GM18870 (cell line): ENCODE results near the gene UFSP2.

ENCODE experiments used
- ATAC-seq: cut with Tn5 transposase; IDR thresholded peaks from one replicate; pipeline ENCODE4 v1.9.1; 2021; ENCODE audit warnings: moderate library complexity; ENCODE audit not compliant: unreplicated experiment

The UFSP2 gene

DNA sequence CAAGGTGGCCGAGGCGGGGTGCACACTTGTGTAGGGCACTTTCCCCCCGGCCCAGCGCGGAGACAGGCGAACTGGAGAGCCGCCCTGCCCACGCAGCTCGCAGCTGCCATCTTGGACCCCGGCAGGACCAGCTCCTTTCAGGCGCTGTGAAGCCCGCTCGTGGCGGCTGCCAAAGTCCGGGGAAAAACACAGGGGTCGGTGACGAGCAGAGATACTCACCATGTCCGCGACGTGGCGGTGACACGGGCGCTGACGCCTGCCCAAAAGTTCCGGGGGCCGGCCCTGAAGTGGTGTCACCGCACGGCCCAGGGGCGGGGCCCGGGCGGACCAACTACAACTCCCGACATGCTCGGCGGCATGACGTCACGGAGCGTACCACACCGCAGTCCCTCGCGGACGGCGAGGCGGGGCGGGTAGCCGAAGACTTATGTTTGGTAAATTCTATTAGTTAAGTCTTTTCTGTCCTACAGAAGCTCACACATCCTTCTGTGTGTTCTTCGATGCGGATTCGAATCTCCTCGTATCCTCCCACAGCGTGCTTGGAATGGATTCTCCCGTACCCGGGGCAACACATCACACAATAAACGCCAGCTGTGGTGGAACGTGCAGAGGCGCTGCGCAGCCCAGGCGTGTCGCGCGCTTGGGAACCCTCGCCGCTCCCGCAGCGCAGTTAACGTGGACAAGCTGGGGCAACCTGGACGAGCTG is at the start of gene UFSP2:
UFSP2 (minus strand) TSS at position 318 of the 706 bp plus-strand sequence; CDS start at position 222, 96 bp downstream.
- peak; percentile 96 for ATAC-seq

GRCh38 chr4:185473247-185473646 is 47.5 kb upstream of the UFSP2 start:
- ATAC-seq, result no peak

GRCh38 chr4:185472103-185472542 is 46.4 kb upstream of the UFSP2 start:
- no peak for ATAC-seq

DNA sequence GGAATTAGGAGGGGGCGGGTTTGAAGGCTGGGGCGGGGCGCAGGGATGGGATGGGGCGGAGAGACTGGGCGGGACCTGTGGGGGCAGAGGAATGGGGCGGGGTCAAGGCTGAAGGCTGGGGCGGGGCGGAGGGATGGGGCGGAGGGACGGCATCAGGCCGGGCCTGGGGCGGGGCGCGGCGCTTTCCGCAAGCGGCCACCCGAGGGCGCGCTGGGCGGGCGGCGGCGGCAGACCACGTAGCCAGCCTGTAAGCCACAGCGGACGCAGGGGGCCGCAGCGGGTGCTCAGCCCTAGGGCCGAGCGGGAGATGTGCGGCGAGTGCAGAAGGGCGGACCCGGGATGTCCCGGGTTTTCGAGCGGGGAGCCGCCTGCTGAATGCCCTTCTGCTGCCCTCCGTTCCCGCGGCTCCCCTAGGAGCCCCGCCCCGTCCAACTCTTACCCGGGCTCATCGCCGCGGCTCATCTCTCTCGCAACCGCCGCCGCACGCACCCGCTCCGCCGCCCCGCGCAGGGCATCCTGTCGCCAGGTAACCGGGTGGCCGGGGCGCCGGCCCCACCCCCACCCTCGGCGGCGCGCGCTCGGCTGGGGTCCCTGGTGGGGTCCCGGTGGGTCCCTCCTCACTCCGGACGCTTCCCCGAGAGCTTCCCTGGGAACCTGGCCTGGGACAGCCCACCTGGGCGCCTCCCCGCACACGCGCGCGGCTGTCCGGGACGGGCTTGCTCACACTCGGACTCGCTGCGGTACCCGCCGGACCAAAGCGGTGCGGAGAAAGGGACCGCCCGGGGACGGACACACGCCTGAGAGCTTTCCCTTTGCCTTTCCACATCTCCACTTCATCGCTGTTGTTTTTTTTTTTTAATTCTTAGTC is 45.7 kb upstream of the UFSP2 start, which contains the start of gene CCDC110:
CCDC110 (minus strand) TSS at position 499 of the 868 bp plus-strand sequence; CDS start at position 449, 50 bp downstream.
- ATAC-seq, result peak; percentile 56

DNA sequence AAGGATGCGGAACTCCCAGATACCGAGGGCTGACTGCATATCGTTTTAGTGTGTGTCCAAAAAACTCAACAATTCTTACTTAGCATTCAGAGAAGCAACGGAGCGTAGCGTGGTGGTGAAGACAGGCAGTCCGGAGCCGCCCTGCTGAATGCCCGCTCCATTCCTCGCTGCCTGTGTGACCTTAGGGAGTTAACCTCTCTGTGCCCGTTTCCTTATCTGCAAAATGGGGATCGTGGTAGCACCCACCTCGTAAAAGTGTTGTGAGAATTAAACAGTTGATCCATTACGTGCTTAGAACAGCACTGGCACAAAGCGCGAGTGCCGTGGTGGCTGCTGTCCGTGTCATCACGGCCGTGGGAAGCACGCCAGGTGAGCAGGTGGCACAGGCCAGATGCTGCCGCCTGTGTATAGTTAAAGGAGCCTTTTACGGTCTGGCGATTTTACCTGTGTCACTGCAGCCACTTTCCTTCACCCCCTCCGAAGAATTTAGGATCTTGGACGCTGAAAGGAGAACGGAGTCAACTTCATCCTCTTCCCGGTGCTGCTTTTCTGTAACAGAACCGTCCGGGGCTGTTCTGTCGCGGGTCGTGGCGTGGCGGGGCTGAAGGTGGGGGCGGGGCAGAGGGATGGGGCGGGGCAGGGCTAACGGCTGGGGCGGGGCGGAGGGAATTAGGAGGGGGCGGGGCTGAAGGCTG is 44.9 kb upstream of the UFSP2 start:
- ATAC-seq, result no peak

- ATAC-seq, result no peak
Observed at GRCh38 chr4:185469580-185470154, 43.9 kb upstream of the UFSP2 start.

- ATAC-seq, result no peak
Observed at GRCh38 chr4:185468999-185469398, 43.2 kb upstream of the UFSP2 start.

DNA sequence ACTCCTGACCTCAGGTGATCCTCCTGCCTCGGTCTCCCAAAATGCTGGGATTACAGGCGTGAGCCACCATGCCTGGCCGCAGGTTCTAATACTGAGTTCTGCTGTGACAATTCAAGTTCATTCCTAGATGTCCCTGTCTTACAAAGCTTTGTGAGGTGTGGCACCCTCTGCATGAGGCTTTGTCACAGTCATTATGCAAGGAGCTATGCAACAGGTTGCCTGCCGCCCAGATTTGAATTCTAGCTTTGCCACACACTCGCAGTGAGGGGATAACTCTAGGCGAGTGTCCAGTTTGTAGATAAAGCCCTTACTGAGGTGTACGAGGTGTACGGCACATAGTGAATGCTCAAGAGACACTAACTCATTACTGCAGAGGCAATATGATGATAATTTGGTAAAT is 42.2 kb upstream of the UFSP2 start:
- ATAC-seq, result no peak

DNA sequence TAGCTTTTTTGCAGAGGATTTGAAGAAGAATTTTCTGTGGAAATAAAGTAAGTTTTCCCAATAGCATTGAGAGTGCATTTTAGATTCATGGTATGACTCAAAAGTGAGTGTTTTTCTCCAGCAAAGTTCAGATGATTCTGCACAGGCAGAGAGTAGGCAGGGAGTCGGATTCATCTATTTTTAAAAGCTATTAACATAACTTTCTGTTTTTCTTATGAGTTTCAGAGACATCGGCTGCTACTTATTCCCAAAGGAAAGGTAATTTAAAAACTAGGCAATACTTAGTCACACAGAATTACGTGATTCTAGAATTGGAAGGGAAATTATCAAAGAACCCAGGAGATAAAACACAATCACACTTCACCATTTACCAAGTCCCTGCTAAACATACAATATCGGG is 41.3 kb upstream of the UFSP2 start:
- no peak for ATAC-seq

DNA sequence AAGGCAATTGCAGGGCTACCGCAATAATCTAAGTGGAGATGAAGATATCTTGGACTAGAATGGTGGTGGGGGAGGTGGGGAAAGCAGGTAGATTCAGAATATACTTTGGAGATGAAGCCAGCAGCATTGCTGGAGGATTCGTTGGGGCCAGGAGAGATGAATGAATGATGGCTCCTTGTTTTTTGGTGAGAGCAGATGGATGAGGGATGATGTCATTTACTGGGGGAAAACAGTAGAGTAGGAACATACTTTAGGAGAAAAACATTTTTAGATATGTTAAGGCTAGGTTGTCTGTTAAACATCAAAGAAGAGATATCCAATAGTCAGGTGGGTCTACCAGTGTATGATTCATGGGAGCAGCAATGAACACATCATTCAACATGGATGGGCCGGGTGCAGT is 39.9 kb upstream of the UFSP2 start:
- no peak for ATAC-seq

DNA sequence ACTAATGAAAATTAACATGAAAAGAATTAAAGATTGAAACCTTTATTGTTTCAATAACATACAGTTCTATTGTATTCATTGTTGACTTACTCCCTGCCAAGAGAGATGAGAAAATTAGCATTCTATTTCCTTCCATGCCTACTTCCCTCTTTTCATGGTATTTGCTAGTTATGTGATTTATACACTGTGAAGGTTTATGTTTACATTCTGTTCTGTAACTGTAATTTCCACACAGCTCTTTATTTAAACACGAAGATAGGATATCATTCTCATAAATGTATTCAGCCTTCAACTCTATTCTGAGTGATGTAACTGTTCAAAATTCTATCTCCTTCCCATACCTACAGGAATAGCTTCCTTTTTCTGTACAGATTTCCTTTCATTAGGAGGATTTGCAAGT is 39.1 kb upstream of the UFSP2 start:
- no peak for ATAC-seq

DNA sequence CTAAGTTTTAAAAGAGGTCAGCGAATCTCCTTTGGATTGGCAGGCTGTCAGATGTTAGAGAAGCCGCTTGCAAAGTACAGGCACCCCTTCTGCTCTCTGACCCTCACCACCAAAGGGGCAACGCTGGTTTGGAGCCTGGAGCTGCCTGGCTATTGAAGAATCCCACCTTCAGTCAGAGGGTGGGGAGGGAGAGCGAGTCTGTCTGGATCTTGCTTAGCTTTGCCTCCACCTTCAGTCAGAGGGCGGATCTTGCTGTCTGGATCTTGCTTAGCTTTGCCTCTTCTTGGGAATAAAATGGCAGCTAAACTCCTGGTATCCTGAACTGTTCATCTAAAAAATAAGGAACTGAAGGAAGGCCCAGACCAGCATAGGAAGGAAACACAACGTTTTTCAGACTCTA is 38.4 kb upstream of the UFSP2 start:
- no peak for ATAC-seq

- ATAC-seq, result no peak
Observed at GRCh38 chr4:185463541-185463940, 37.8 kb upstream of the UFSP2 start.

GRCh38 chr4:185461565-185461964 is 35.8 kb upstream of the UFSP2 start:
- ATAC-seq, result no peak

GRCh38 chr4:185457136-185457535 is 31.4 kb upstream of the UFSP2 start:
- no peak for ATAC-seq

GRCh38 chr4:185456131-185456530 is 30.4 kb upstream of the UFSP2 start:
- no peak for ATAC-seq

GRCh38 chr4:185445209-185445608 is 19.4 kb upstream of the UFSP2 start:
- no peak for ATAC-seq

GRCh38 chr4:185441479-185441878 is 15.7 kb upstream of the UFSP2 start:
- no peak for ATAC-seq

DNA sequence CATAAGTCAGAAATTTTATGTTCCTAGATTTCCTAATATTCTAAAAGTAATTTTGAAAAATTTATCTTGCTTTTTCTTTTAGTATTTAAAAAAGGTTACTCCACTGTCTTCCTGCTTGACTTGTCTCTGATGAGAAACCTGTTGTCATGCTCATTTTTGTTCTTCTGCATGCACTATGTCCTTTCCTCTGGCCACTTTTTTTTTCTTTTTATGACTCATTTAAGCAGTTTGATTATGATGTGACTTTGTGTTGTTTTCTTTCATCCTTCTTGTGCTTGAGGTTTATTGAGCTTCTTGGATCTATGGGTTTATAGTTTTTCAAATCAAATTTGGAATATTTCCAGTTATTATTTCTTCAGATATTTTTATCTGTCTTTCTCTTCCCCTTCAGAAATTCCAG is 12.0 kb upstream of the UFSP2 start:
- peak; percentile 92 for ATAC-seq

- ATAC-seq, result no peak
Observed at GRCh38 chr4:185435466-185435865, 9.7 kb upstream of the UFSP2 start.

GRCh38 chr4:185429660-185430059 is 3.9 kb upstream of the UFSP2 start:
- no peak for ATAC-seq
